ENCODE measurements around the gene IER5. TPM values are rescaled to one million over a fixed set of nuclear protein-coding genes. Genes with fewer than 3 reads are reported as not detected.
"Not testable (repeated sequence)": the region's sequence is repeated elsewhere in the genome, so short reads cannot be mapped to it uniquely, and the experiment has no call there.

Gene IER5
- 9.9 TPM for total RNA-seq
- long read RNA-seq, full-length matches to known transcripts, result 1 of 1 reads
- long read RNA-seq, partial matches to known transcripts, result 0 of 1 reads
- long read RNA-seq, other reads (novel, unspliced or antisense), result 0 of 1 reads

DNA sequence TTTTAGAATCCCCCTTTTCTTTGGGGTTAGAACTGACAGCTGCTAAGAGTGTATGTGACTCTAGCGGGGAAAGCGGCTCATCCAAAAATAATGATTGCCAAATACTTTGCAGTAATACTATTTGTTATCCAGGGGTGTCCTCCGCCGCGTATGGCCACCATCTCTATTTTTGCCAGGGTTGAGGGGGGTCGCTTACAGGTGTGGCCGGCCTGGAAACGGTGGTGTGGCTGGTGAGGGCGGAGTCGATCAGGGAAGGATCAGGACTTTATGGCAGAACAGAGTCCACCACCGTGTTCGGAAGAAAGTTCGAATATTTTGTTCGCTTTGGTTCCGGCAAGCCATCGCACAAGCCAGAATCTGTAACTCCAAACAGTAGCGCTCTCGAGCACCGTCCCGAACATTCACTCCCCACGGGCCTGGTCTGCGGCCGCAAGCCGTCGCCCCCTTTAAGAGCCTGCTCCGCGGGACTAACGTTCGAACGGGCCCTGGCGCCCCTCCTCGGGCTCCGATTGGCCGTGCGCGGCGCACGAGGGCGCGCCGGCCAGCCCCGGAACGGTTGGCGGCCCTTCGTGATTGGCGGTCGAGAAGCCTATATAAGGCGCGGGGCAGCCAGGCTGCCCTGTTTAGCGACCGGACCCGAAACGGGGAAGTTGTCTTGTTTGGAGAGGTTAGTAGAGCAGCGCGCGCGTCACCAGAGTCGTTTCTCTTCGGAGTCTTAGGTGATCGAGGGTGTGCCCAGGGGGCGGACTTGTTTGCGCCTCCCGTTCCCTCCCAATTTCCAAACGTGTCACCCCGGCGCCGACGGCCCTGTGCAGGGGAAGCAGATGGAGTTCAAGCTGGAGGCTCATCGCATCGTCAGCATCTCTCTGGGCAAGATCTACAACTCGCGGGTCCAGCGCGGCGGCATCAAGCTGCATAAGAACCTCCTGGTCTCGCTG, at the start of gene IER5:
Gene IER5, plus strand, starts transcription at position 622 of the 938 bp plus-strand sequence. Its CDS starts 203 bp downstream, at position 825.
- peak; percentile 100 for DNase-seq (ENCODE audit: low spot score)

DNA sequence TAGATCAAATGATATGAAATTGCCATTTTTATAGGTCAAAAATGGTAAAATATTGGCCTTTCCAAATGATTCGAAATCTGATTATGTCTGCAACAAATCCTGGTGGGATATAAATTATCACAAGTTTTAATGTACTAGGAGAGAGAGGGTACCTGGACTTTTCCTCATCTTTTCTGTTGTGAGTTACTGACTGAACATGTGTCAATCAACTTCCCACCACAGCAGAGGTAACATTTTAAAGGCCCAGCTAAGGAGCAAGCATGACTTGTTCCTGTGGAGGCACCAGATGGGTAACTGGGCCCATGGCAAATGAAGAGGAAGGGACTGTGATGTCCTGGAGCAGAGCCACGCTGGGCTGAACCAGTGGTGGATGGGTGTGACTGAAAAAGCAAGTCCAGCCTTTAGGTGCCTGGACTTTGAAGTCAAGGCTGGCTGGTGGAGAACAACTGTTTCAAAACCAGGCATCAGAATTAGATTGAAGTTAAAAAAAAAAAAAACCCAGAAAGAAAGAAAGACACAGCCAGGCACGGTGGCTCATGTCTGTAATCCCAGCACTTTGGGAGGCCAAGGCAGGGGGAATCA, 48.1 kb upstream of the IER5 start:
- DNase-seq (ENCODE audit: low spot score), result no peak

DNA sequence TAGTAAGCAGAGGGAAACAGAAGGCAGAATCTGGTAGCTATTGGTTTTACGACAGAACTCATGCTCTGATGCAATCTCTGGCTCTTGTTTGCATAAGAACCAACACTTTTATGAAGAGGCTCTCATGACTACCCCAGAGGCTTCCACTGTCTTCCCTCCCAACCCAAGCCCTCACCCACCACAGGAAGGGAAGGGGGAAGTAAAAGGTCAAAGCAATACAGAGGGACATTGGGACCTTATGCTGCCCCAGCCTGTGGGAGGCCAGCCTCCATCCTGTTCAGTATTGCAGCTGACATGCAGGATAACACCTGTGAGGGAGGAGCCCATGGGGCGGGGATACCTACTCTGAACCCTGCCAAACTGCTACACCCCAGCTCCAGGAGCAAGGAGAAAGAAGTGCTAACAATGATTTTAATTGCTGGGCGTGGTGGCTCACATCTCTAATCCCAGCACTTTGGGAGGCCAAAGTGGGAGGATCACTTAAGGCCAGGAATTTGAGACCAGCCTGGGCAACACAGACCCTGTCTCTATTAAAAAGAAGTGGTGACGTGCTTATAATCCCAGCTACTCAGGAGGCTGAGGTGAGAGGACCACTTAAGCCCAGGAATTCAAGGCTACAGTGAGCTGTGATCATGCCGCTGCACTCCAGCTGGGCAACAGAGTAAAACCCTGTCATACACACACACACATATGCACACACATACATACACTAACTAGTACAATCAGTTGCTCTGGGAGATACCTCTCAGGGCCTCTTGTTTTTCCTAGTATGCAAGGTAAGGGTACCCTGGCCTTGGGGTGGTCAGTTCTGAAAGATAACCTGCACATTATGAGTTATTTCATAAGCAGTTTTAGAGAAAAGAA, 45.2 kb upstream of the IER5 start:
- DNase-seq (ENCODE audit: low spot score), result no peak

DNA sequence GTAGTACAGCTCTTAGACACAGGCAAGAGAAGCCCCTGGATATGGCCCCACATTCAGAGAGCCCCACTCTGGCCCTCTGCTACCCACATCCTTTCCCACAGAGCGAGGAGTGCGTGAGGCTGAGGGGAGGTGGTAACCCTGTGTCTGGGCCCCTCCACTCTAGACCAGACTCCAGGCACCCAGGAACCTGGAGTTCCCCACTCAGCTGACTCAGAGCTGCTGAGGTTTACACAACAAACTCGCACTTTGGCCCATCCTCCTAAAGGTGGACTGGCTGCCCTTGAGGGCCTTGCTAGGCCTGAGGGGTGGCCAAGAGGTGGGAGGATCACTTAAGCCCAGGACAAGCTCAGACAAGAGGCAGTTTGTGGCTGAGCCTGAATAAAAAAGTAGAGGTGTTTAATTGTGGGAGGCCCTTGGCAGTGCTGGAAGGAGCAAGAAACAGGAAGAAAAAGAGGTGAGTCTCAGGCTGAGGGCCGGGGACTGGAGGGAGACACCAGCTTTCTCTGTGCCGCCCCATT, 44.0 kb upstream of the IER5 start:
- DNase-seq (ENCODE audit: low spot score), result no peak

DNA sequence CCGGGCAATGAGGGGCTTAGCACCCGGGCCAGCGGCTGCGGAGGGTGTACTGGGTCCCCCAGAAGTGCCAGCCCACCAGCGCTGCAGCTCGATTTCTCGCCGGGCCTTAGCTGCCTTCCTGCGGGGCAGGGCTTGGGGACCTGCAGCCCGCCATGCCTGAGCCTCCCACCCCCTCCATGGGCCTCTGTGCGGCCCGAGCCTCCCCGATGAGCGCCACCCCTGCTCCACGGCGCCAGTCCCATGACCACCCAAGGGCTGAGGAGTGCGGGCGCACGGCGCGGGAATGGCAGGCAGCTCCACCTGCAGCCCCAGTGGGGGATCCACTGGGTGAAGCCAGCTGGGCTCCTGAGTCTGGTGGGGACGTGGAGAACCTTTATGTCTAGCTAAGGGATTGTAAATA, 42.6 kb upstream of the IER5 start:
- DNase-seq (ENCODE audit: low spot score), result not testable (repeated sequence)

DNA sequence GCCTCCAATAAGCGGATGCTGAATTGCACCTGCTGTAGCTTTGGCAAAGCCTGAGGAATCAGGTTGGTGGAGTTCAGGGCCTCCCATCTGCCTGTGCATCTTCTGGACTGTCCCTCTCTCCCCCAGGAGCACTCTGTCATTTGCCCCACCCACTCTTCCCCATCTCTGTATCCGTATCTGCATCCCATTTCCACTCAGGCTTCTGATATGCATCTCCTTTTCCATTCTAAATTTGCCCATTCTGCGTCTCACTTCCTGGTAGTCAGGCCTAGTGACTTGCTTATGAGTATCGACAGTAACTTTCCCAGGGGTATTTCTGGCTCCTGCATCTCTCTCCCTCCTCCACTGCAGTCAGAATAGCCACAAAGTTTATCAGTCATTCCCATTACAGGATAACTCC, 39.1 kb upstream of the IER5 start:
- DNase-seq (ENCODE audit: low spot score), result no peak

DNA sequence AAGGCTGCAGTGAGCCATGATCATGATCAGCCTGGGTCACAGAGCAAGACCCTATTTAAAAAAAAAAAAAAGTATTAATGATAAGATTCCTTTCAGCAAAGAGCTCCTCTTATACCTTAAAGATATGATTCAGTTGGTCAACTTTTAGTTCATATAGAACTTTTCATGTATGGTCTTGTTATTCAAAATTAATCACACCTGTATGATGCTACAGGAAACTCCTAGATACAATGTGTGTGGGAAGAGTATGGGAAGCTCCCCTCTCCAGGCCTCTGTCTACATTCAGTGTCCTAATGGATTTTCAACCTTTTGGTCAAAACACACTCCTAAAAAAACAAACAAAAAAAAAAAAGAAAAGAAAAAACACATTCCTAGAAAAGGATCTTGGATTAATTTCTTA, 37.6 kb upstream of the IER5 start:
- DNase-seq (ENCODE audit: low spot score), result no peak

DNA sequence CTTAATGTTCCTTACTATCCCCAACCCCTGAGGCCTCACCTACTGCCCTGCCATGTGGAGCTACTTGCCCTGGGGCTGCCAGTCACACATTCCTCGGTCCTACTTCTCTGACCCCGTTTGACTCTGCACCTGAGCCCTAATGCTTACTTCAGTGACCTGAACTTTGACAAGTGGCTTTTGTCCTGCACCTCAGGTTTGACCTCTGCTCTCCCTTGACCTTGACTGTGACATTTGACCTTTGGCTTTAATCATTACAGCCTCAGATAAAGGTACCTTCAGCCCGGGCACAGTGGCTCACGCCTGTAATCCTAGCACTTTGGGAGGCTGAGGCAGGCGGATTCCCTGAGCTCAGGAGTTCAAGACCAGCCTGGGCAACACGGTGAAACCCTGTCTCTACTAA, 31.9 kb upstream of the IER5 start:
- no peak for DNase-seq (ENCODE audit: low spot score)

DNA sequence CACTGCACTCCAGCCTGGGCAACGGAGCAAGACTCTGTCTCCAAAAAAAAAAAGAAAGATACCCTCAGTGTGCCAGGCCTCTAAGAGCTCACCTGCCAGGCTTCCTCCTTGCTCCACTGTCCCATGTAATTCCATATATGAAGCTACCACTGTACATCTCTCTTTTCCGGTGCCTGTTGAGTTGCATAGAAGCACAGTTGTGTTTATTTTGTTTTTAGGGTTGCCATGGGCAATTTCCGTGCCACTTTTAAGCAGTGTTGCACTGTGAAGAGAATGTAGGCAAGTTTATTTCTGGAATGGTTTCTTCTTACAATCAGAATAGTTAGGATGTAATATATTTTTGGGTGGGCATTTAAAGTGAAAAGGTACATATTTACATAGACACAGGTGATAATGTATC, 31.4 kb upstream of the IER5 start:
- DNase-seq (ENCODE audit: low spot score), result no peak

DNA sequence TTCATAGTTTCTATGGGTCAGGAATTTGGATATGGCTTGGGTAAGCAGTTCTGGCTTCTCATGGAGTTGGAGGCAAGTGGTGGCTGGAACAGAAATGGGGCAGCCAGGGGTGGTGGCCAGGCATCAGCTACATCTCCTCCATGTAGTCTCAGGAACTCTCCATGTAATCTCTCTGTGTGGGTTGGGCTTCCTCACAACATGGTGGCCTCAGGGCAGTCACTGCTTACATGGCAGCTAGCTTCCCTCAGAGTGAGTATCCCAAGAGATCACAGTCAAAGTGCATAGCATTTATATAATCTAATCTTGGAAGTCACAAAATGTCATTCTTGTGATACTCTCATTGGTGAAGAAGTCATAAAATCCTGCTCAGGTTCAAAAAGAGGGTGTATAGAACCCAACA, 29.1 kb upstream of the IER5 start:
- DNase-seq (ENCODE audit: low spot score), result no peak

DNA sequence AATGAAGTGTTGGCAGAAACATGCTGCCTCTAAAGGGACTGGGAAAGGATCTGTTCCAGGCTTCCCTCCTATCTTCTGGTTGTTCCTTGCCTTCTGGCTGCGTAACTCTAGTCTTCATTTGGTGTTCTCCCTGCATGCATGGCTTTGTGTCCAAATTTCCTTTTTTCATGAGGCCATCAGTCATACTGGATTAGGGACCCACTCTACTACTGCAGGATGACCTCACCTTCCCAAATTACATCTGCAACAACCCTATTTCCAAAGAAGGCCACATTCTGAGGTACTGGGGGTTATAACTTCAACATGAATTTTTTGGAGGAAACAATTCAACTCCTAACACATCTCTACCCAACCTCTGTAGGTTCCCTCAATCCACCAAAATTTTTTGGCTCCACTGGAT, 28.4 kb upstream of the IER5 start:
- no peak for DNase-seq (ENCODE audit: low spot score)

DNA sequence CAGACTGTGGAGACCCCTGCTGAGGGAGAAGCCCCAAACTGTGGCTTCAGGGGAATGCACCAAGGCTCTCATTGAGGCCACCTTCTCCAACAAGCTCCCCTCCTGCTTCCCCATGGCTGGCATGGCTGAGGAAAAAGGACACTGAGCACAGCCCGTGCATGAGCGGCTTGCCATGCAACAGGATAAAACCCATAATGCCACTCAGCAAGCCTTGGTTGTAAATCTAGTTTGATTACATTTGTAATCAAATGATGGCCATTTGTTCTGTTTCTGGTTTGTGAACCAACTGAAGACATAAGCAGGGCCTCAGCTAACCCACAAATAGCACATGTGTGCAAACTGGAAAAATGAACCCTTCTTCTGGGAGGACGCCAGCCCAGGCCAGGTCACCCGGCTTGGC, 27.6 kb upstream of the IER5 start:
- DNase-seq (ENCODE audit: low spot score), result not testable (repeated sequence)

DNA sequence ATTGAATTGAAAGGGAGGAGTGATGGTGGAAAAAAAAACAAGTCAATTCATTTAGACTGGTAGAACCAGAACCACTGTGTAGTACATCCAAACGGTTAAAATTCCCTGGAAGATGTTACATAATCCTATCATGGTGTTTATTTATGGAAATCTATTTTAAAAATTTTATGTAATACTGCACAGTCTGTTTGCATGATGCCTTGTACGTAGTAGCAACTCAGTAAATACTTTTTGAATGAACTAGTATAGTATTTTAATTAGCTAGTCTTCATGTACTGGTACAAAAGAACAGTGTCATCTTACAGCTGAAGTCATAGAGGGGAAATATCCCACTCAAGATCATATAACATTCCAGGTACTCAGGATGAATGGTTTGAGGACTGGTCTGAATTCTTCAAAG, 27.0 kb upstream of the IER5 start:
- no peak for DNase-seq (ENCODE audit: low spot score)

DNA sequence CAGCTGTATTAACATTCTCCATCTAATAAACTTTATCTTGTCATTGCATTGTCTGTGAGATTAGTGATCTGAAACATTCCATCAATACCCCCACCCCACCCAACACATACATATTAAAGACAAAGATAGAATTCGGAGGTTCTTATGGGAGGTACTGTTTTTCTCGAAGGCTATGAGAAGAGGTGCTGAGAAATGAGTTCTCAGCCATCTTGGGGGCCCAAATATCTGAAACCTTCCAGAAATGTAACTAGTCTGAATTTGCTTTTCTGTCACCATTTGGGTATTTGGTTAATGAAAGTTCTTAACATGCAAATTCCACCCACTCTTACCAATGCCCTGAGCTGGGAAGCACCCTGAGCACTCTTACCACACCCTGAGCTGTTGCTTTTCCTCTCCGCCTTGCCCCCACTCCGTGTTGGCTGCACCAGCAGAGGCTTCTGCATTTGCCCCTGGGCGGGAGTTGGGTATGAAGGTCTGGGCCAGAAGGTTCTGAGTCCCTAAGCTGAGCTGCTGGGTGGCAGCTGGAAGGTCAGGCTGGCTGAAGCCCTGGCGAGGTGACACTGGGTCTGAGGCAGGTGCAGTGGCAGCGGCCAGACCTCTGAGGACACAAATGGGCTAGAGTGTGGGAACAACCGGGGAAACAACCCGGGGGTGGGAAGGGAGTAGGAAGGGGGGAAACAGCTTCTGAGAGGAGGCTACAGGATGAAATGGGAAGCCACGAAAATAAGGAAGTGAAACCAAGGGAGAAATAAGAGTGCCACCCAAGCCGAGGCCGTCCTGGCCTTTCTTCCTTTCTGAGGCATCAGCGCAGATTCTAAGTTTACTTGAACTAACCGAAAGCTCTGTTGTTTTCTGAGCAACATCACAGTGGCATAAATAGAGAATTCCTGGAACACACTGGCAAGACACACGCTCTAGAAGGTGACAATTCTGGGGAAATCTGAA, 26.3 kb upstream of the IER5 start:
- no peak for DNase-seq (ENCODE audit: low spot score)

DNA sequence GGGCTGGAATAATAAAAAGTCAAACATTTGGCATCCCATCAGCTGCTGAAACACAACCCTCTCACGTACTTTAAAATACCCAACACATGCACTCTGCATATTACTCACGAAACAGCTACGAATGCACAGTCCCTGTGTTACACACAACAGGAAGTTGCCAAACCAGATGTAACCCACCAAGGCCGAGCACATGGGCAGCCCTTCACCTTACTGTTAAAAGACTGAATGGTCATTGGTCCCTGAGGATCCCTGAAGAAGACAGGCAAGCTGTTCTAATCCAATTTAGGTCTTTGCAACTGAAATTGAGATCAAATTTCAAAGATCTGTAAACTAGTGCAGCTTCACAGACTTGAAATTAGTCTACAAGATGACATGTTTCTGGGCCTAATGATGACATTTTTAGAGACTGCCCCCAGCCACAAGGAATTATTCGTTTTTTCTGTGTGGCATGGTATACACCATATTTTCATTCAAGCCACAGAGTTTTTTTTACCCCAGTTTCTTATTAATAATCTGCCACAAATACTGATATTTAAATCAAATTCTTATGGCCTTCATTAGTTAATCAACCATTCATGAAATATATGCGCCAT, 25.6 kb upstream of the IER5 start:
- no peak for DNase-seq (ENCODE audit: low spot score)

DNA sequence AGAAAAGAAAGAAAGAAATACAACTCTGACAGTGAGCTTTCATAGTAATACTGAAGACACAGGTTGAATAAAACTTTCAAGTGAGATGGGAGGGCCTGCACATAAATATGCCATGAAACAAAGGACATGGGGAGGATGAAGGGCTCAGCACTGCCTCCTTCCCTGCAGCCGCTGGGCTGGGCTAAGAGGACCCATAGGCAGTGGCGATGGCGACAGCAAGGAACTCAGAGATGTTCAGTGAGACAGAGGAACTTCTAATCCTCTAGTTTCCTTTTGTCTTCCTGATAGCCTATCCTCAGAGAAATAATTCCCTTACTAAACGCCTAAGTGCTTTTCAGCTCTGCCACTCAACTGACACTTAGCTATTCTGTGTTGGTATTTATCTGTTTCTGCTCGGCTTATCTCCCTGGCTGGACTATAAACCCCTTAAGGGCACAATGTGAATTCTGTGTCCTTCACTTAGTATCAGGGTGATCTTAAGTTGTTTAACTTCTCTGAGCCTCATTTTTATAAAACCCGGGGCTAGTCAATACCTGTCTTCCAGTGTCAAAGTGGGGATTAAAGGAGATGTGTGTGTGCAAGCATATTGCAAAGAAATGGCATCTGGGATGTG, 24.4 kb upstream of the IER5 start:
- DNase-seq (ENCODE audit: low spot score), result no peak

DNA sequence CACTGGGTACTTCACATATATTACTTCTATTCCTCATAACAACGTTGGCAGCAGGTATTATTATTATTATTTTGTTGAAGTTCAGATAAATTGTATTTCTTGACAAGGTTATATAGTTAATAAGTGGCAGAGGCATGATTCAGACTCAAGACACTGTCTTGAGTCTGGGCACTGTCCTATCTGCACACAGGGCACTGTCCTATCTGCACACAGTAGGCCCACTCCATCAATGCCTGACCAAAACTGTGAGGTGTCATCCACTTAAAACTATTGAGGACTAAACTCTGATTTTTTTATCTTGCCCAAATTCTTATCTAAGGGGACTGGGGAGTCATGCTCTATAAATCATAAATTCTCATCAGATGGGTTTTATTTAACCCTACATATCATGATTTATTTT, 23.8 kb upstream of the IER5 start:
- DNase-seq (ENCODE audit: low spot score), result no peak

DNA sequence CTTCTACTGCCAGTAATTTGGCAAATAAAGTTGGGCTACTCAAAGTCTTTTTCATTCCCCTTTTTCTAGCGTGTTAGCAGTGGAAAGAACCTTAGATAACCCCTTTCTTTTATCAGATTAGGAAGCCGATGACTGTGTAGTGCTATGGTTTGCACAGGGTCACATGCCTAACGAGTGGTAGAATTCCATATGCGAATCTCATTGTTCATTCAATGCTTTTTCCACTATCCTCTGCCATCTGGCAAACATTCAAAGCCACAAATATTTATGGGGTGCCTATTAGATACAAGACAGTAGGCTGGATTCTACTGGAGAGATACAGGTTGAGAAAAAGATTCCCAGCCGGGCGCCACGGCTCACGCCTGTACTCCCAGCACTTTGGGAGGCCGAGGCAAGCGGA, 14.9 kb upstream of the IER5 start:
- no peak for DNase-seq (ENCODE audit: low spot score)

DNA sequence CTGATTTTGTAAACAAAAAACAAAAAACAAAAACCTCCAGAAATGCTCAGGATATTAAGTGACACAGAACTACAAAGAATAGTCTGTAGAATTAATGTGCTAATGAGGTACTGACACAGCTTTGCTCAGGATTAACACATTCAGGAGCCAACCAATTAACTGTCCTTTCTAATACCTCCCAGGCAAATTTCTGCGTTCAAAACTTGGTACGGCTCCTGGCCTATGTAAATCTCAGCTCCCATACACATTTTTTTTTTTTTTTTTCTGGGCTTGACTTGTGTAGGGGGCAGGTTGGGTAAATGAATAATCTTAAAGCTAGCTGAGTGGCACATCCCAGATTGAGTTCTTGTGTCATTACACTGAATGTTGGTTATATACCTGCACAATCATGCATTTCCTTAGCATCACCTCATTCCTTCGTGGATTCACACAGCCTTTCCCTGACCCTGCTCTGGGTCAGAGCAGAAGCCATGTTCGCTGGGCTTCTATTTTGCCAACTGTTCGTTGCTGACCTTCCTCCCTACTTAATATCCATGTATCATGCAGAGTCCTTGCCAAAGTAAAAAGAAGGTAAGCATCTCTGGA, 12.6 kb upstream of the IER5 start:
- no peak for DNase-seq (ENCODE audit: low spot score)

Measured in mesenteric fat pad (tissue), 1 donor.